Measurements from ENCODE around the gene ADCY1. TPM values are rescaled to one million over a fixed set of nuclear protein-coding genes. Genes with fewer than 3 reads are reported as not detected.

ADCY1 gene
- total RNA-seq, 1 donor from 2014 or later: 6.6 TPM

DNA sequence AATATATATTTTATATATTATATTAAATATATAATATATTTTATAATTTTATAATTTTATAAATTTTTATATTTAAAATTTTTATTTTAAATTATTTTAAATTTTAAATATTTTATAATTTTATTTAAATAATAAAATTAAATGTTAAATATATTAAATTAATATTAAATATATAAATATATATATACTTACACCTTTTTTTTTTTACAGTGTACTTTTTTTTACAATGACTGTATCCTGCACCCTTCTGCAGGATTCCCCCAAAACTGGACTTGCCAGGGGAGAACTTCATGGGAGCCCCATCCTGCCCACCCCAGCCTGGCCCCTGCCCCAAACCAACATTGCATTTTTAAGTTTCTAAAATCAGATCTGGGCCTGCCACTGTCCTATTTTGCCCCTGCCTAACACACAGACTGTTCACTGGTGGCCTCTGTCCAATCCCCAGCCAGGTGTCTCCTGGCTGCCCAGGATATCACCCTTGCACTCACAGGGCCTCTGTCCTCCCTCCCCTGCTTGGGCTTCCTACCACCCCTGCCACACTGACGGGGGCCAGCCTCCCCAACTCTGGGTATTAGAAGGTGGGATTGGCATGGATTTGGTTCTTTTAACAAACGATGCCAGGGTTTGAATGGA is 138.0 kb downstream of the ADCY1 start:
- Histone ChIP-seq H3K36me3 (ENCODE audit: control insufficient read depth, insufficient read depth, low read length) (no peaks in the 10 kb centered on the region), H3K4me3 (ENCODE audit: low read depth, low read length) (no peak overlapping the region), H3K27me3 (ENCODE audit: control insufficient read depth, insufficient read depth, low read length) (no peaks in the 10 kb centered on the region)
- TF ChIP-seq, protein P1, sequence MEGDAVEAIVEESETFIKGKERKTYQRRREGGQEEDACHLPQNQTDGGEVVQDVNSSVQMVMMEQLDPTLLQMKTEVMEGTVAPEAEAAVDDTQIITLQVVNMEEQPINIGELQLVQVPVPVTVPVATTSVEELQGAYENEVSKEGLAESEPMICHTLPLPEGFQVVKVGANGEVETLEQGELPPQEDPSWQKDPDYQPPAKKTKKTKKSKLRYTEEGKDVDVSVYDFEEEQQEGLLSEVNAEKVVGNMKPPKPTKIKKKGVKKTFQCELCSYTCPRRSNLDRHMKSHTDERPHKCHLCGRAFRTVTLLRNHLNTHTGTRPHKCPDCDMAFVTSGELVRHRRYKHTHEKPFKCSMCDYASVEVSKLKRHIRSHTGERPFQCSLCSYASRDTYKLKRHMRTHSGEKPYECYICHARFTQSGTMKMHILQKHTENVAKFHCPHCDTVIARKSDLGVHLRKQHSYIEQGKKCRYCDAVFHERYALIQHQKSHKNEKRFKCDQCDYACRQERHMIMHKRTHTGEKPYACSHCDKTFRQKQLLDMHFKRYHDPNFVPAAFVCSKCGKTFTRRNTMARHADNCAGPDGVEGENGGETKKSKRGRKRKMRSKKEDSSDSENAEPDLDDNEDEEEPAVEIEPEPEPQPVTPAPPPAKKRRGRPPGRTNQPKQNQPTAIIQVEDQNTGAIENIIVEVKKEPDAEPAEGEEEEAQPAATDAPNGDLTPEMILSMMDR (IDR thresholded peaks at IDR 0.05; ENCODE audit: insufficient read depth, low read length, poor library complexity, severe bottlenecking): no peak
- DNase-seq (ENCODE audit: low read depth): no peak

DNA sequence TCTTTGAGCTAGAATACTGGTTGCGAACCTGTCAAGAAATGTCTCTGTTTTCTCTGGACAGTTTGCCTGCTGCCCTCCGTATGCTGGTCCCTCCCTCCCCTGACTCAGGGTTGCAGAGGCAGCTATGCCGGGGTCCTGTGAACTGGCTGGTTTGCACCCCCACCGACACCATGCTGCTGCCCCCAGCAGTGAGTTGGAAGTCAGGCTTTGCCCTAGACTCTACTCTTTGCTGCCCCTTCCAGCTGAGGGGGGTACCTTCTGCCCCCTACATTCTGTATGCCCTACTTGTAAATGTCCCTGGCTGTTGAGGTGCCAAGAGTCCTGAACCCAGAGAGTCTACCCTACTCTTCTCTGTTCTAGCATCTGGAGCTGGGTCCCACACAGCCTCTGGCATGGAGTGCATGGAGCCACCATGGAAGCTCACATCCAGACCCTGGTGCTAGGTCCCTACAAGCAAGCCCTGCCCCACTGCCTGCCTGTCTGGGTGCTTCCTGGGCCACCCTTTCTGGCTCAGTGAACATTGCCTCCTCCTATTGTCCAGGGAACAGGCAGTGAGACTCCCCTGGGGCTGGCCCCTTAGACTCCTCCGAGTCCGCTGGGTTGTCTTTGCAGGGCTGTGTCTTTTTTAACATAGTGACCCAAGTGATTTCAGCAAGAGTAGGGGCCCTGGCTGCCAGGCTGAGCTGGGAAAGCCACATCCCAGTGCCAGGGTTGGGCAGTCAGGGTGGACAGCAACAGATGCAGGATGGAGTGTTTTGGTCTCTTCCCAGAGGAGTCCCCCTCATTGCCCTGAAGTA is 138.9 kb downstream of the ADCY1 start:
- Histone ChIP-seq H3K4me3 (ENCODE audit: low read depth, low read length) (no peak overlapping the region), H3K36me3 (ENCODE audit: control insufficient read depth, insufficient read depth, low read length) (no peaks in the 10 kb centered on the region), H3K27me3 (ENCODE audit: control insufficient read depth, insufficient read depth, low read length) (no peaks in the 10 kb centered on the region)
- DNase-seq (ENCODE audit: low read depth): no peak
- TF ChIP-seq, protein P1 (IDR thresholded peaks at IDR 0.05; ENCODE audit: insufficient read depth, low read length, poor library complexity, severe bottlenecking): no peak

- no peak overlapping the region for H3K4me3 ChIP-seq (ENCODE audit: low read depth, low read length)
- TF ChIP-seq, protein P1 (IDR thresholded peaks at IDR 0.05; ENCODE audit: insufficient read depth, low read length, poor library complexity, severe bottlenecking): no peak
- H3K27me3 ChIP-seq (ENCODE audit: control insufficient read depth, insufficient read depth, low read length): no peaks in the 10 kb centered on the region
- H3K36me3 ChIP-seq (ENCODE audit: control insufficient read depth, insufficient read depth, low read length): no peaks in the 10 kb centered on the region
- DNase-seq (ENCODE audit: low read depth): no peak
Observed at GRCh38 chr7:45713669-45714520, 139.7 kb downstream of the ADCY1 start.

DNA sequence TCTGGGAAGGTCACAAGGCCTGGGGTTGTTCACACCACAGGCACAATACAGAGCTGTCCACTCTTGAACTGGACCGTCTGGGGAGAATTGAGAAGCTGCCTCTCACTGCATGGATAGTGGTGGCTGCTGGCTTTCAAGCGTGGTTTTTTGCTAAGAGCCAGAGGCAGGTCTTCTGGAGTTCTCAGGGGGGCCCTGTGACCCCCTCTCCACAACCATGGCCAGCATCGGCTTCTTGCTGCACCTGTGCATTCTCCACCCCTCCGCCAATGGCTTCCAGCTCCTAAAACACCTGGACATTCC is 140.3 kb downstream of the ADCY1 start:
- DNase-seq (ENCODE audit: low read depth): no peak
- Histone ChIP-seq H3K4me3 (ENCODE audit: low read depth, low read length) (no peak overlapping the region), H3K36me3 (ENCODE audit: control insufficient read depth, insufficient read depth, low read length) (no peaks in the 10 kb centered on the region), H3K27me3 (ENCODE audit: control insufficient read depth, insufficient read depth, low read length) (no peaks in the 10 kb centered on the region)
- TF ChIP-seq, protein P1 (IDR thresholded peaks at IDR 0.05; ENCODE audit: insufficient read depth, low read length, poor library complexity, severe bottlenecking): no peak

DNA sequence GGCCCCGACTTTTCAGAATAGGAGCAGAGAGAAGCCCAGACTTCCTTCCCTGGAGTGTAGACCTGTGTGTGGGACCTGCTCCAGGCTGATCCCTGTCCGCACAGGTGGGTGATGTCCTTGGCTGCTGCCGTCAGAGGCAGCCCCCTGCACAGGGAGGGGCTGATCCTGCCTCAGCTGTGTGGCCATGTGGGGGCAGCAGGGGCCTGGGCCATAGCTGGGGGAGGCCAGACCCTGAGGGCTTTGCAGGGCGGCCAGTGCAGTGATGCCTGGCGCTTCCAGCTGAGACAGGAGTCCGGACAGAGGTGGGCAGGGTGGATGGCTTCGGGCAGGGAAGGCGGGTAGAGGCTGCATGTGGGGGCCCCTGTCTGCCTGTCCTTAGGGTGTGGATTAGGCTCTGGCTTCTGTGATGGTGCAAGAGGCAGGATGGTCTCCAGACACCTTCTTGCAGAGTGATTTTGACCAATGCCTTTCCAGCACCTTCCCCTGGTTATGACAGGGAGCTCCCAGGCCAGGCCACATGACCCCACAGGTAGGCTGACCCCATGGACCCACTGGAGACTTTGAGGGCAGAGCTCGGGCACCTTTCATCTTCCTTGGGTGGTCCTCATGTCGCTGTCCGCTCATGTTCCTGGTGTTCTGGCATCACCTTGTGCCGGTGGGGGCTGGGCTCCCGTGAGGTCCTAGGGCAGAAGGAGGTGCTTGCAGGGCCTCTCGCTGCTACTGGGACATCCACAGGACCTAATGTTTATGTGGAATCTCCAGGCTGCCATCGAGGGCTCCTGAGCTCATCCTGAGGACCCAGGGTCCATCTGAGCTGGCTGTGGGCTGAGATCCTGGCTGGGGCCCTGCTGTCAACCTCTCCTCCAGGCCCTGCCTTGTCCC is 141.5 kb downstream of the ADCY1 start:
- no peak for DNase-seq (ENCODE audit: low read depth)

More for the DNA sequence above, 141.5 kb downstream of the ADCY1 start:
- TF ChIP-seq, protein P1 (IDR thresholded peaks at IDR 0.05; ENCODE audit: insufficient read depth, low read length, poor library complexity, severe bottlenecking): no peak
- Histone ChIP-seq H3K36me3 (ENCODE audit: control insufficient read depth, insufficient read depth, low read length) (no peaks in the 10 kb centered on the region), H3K27me3 (ENCODE audit: control insufficient read depth, insufficient read depth, low read length) (no peaks in the 10 kb centered on the region), H3K4me3 (ENCODE audit: low read depth, low read length) (no peak overlapping the region)
